GM12878 (cell line): ENCODE data around the gene NSMCE4A.
"Not testable (repeated sequence)": the region's sequence is repeated elsewhere in the genome, so short reads cannot be mapped to it uniquely, and the experiment has no call there.

Experiments used
- ATF2 ChIP-seq: IDR thresholded peaks from 2 replicates; pipeline ENCODE4 v1.6.1; 2012; ENCODE audit warnings: low read length, inconsistent platforms
- CEBPB ChIP-seq, 2 experiments: fragments of 150-350 bp in 1 of 2; IDR thresholded peaks; 2 replicates each; pipeline ENCODE4 v1.6.1; 2012 to 2014; ENCODE audit warnings: low read depth in 2 of 2, low read length in 2 of 2, borderline replicate concordance in 1 of 2, inconsistent platforms in 1 of 2
- CTCF ChIP-seq, 3 experiments: IDR thresholded peaks in 2 of 3; conservative IDR thresholded peaks in 1 of 3; 2 replicates each; pipeline ENCODE4 v1.5.1; 2011; ENCODE audit warnings: low read depth in 3 of 3, low read length in 3 of 3, mild to moderate bottlenecking in 3 of 3, control low read depth in 2 of 3, moderate library complexity in 2 of 3, inconsistent platforms in 1 of 3, mixed read lengths in 1 of 3; ENCODE audit not compliant: control insufficient read depth in 2 of 3, insufficient read depth in 1 of 3; ENCODE audit errors: extremely low read depth in 1 of 3
- EP300 ChIP-seq, 2 experiments: fragments of 150-350 bp in 1 of 2; IDR thresholded peaks; 2 replicates each; pipeline ENCODE4 v1.6.1; 2011 to 2012; ENCODE audit warnings: low read depth in 2 of 2, low read length in 2 of 2, borderline replicate concordance in 1 of 2, improper control_type of control experiment in 1 of 2, inconsistent platforms in 1 of 2; ENCODE audit not compliant: control insufficient read depth in 1 of 2
- HDGF ChIP-seq: fragments of 450-650 bp; IDR thresholded peaks from 2 replicates; pipeline ENCODE4 v1.6.1; 2016; ENCODE audit warnings: antibody characterized with exemption
- PKNOX1 ChIP-seq: fragments of 450-650 bp; IDR thresholded peaks from 2 replicates; pipeline ENCODE4 v1.6.1; 2016; ENCODE audit warnings: mild to moderate bottlenecking
- WRNIP1 ChIP-seq: IDR thresholded peaks from 2 replicates; pipeline ENCODE4 v1.6.1; 2011; ENCODE audit warnings: low read depth, low read length, improper control_type of control experiment, borderline replicate concordance
- ZBTB40 ChIP-seq: fragments of 450-650 bp; IDR thresholded peaks from 2 replicates; pipeline ENCODE4 v1.6.1; 2016; ENCODE audit warnings: mild to moderate bottlenecking, moderate library complexity, borderline replicate concordance
- ZZZ3 ChIP-seq: IDR thresholded peaks from 2 replicates; pipeline ENCODE4 v1.6.1; 2011; ENCODE audit warnings: low read depth; ENCODE audit not compliant: control insufficient read depth, insufficient read length

GRCh38 chr10:122023257-122023656 lies 48.2 kb upstream of the NSMCE4A start:
- not testable (repeated sequence) for TF ChIP-seq HDGF; CTCF (IDR thresholded peaks at IDR 0.05 in 2 of 3, conservative IDR thresholded peaks at IDR 0.05 in 1 of 3; ENCODE audit: control insufficient read depth in 2 of 3, extremely low read depth in 1 of 3, insufficient read depth in 1 of 3, low read depth in 3 of 3, low read length in 3 of 3); ZZZ3; ATF2; ZBTB40; PKNOX1; WRNIP1; EP300 (IDR thresholded peaks at IDR 0.05; ENCODE audit: borderline replicate concordance in 1 of 2, control insufficient read depth in 1 of 2, low read depth in 2 of 2, low read length in 2 of 2); CEBPB (IDR thresholded peaks at IDR 0.05; ENCODE audit: borderline replicate concordance in 1 of 2, low read depth in 2 of 2, low read length in 2 of 2)
